GM21619 (cell line): ENCODE results near the gene MAPK12.

ENCODE experiments used
- ATAC-seq: cut with Tn5 transposase; IDR thresholded peaks from one replicate; pipeline ENCODE4 v1.9.1; 2021; ENCODE audit not compliant: unreplicated experiment

Gene MAPK12

DNA sequence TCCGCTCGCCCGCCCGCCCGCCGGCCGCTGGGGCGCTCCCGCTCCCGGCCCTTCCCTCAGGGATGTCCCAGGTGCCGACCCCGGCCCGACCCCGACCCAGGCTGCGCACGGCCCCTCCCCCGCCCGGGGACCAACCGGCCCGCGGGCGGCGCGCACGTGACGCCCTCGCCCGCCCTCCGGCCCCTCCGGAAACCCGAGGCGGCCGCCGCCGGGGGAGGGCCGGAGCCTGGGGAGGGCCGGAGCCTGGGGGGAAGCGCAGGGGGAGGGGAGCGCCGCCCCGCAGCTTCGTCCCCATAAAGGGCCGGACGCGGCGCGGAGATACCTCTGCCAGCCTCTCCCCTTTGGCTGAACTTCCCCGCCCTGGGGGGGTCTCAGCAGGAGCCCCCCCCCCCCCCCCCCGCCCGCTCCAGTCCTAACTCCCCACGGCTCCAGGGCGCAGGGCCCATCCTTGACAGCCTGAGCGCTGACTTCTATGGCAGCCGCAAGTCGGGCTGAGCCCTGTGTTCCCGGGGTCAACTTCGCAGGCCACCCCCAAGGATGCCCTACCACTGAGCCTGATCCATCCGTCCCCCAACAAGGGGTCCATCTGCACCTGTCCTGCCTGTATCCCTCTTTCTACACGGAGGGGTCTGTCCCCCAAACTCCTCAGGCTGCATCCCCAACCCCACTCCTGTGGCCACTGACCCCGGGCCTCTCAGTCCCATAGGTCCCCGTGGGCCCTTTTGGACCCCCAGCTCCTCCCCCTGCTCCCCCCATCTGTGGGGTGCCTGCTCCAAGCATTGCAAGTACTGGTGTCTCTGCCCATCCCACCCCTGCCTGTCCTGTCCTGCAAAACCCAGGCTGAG lies at the start of gene MAPK12:
TSS of gene MAPK12 (minus strand) at position 69 of the 845 bp plus-strand sequence. CDS start 174 bp downstream, outside the sequence.
- ATAC-seq: no peak

DNA sequence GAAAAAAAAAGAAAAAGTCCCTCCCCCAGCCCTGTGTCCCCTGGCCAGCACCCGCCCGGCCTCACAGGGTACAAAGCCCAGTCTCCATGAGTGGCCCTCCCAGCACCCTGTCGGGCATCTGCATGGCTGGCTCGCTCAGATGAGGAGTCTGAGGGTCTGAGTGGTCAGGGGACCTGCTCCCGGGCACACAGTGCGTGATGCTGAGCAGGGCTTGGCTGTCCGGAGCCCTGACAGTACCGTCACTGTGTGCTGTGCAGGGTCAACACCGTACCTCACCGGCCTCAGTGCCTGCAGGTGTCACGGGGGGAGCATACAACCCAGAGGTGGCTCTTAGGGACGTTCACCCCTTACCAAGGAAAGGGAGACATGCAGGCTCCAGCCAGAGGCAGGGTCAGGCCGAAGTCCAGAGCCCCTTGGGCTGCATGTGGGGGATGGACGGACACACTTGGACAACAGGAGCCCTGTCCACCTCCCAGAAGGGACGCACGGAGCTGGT lies 49.5 kb upstream of the MAPK12 start:
- ATAC-seq: no peak

DNA sequence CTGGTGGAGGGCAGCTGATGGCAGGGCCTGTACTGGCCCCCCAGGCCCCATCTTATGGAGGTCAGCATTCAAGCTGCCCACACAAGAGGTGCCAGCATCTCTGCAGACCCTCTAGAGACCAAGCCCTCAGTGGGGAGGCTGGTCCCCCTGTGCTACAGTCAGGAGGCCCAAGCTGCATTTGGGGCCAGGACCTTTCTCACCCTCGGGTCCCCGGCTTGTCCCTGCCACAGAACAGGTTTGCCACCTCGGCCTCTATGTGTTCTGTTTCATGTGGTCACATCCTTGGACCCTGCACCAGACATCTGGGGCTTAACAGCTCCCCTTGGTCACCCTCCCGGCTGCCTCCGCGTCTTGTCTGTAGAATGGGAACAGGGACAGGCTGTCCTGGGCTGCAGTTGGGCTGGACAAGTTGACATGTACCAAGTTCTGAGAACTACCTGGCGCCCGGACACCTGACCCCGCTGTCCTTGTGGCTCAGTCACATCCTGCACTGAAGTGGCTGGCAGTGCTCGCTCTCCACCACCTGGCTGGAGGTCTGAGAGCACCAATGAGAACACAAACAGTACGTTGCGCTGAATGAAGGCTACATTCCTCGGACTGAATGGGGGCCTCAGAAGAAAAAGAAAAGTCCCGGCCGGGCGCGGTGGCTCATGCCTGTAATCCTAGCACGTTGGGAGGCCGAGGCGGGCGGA lies 48.7 kb upstream of the MAPK12 start:
- ATAC-seq: no peak

DNA sequence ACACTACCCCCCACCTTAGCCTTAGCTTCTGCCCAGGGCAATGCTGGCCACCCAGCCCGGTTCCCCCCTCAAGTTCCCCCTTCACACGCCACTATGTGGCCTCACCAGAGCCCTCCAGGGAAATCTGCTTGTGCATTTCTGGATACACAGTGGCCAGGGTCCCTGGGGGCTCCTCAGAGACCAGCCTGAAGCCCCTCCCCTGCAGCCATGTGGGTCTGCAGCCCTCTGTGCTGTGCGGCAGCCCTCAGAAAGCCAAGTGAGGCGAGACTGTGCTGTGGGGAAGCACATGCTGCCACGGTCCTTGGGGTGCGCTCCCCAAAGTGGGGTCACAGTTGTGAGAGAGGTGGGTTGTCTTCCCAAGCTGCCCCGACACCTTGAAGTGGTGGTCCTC lies 48.1 kb upstream of the MAPK12 start:
- no peak for ATAC-seq

DNA sequence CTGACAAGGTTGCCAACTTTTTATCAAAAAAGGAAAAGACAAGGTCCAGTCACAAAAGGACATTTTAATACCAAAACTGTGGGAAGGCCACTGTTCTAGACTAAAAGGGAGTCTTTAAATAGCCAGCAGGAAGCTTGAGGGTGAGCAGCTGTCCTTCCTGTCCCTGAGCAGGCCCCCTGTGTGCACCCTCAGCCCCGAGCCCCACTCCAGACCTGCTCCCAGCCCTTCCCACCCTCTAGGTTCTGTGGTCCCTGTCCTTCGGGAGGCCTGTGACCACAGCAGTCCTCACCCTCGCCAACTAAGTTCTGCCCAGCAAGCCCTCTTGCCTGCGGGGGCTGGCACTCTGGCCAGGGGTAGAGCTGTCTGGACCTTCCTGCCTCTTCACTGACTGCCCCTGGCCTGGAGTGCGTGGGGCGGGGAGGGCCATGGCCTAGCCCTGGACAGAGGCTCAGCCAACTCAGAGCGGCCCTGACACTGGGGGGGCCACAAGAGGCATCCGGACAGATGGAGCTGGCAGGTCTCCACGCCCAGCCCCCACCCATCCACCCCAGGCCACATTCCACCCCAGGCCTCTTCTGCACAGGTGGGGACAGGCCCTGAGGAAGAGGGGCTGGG lies 47.6 kb upstream of the MAPK12 start:
- no peak for ATAC-seq

DNA sequence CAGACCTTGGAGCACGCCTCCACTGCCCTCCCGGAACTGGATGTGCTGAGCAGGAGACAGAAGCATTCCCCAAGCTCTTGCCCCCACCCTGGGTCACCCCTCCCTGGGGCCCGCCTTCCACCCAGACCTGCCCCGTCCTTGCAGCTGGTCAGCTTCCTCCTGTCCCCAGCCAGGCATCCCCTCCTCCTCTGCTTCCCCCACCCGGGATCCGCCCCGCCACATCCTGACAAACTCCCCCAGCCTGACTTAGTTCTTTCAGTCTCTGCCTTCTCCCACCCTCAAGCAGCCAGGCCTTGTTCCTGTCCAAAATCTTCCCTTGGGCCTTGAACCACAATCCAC lies 47.1 kb upstream of the MAPK12 start:
- ATAC-seq: no peak

DNA sequence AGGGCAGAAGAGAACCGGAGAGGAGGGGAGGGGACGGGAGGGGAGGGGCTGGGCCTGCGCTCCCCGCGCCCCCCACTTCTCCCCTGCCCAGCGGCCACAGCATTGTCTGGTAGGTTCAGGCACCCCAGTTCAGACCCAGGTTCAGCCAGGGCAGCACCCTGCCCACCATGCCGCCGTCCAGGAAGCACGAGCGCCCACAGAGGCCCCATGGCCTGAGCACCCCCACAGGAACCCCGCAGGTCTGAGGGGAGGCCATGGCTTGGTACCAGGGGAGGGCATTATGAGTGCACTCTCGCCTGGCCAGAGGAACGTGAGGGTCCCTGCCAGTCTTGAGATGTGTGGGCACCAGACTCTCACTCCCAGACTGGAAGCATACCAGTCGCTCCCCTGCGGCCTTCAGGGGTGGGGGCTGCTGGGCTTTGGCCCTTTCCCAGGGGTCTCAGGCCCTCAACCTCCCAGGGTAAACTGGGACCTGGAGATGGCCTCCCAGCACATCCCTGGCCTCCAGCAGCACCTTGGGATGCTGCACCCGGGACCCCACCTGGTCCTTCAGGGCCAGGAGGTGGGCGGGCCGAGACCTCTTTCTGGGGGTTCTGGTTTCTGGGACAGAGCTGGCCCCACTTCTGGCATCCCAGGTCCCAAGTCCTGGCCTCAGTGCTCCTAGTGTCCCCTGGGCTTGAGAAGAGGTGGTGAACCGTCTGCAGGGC lies 46.6 kb upstream of the MAPK12 start:
- no peak for ATAC-seq

DNA sequence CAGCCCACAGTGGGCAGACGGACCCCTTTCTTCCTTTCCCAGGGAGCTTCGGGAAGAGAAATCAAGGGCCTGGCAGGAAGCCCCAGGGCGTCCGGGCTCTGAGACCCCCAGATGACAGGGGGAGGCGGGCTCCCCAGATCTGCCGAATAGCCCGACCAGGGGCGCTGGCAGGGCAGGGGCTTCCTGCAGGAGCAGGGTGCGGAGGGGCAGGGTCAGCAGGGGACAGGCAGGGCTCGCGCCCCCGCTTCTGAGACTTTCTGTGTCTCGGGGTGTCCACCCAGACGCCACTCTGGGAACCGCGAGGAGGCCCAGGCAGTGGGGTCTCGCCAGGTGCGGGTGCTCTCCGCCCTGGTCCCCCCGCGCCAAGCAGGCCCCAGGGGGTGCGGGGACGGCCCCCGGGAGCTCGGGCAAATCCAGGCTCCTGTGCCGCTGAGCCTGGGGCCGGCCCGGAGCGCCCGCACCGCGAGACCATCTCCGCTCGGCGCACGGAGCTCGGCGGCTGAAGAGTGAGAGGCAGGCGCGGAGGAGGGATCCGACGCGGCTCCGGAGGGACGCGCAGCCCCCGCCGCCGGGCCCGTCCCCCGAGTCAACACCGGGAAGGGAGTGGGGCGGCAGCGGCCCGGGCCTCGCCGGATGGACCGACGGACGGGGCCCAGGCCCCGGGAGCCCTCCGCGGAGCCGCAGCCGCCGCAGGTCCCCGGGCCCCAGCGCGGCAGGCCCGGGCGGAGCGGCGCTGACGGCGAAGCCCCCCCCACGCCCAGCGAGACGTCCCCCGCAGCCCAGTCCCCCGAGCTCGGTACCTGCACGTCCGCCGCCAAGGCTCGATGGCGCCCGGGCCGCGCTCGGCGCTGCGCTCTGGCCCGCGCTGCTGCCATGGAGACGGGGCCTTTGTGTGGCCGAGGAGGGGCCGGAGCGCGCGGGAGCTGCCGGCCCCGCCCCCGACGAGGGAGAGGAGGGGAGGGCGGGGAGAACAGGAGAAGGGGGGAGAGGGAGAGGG lies 45.6 kb upstream of the MAPK12 start, which contains the start of gene PLXNB2:
TSS of gene PLXNB2 (minus strand) at position 894 of the 997 bp plus-strand sequence. CDS start 17,062 bp downstream, outside the sequence.
- no peak for ATAC-seq

DNA sequence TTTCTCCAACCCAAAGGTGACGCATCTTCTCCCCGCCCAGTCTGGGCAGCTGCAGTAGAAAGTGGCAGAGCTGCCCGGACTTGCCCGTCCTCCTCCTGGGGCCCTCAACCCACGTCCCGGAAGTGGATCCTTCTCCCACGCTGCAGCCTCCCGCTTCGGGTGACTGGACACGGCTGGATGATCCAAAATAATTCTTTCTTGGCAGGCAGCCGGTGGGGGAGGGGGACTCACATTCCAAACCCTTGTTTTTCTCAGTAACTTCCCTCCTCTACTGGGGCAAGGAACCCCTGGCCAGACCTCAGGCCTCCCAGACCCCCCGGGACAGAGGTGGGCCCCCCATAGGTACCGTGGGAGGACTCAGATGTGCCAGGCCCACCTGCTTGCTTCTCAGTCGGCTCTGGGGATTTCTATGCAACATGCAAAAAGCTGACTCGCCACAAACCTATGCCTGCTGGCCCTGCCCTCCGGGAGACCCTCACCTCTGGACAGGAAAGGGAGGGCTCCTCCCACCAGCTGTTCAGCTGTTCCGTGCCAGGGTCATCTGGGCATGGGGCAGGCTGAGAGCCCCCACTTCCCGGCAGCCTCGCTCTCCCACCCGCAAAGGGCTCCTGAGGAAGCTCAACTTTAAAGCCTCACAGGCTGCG lies 44.6 kb upstream of the MAPK12 start:
- no peak for ATAC-seq

DNA sequence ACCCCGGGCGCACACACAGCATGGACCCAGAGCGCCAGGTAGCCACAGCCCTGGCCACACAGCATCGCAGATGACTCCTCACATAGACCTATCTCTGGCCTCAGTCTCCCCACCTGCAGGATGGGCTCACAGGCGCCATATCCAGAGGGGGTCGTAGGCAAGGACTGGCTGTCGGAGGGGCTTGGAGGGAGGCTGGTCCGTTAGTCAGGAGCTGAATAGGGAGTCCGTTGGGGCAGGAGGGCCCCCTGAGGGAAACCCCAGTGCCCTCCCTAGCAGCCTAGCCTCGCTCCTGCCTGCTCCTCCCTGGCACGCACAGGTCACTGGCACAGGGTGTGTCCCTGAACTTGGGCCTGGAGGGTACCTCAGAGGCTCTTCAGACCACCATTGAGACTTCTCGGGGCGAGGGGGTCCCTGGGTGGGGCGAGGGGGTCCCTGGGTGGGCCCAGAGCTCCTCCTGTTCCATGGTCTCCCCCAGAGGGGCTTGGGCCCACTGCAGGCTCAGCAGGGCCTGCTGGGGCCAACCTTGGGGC lies 44.0 kb upstream of the MAPK12 start:
- ATAC-seq: no peak

DNA sequence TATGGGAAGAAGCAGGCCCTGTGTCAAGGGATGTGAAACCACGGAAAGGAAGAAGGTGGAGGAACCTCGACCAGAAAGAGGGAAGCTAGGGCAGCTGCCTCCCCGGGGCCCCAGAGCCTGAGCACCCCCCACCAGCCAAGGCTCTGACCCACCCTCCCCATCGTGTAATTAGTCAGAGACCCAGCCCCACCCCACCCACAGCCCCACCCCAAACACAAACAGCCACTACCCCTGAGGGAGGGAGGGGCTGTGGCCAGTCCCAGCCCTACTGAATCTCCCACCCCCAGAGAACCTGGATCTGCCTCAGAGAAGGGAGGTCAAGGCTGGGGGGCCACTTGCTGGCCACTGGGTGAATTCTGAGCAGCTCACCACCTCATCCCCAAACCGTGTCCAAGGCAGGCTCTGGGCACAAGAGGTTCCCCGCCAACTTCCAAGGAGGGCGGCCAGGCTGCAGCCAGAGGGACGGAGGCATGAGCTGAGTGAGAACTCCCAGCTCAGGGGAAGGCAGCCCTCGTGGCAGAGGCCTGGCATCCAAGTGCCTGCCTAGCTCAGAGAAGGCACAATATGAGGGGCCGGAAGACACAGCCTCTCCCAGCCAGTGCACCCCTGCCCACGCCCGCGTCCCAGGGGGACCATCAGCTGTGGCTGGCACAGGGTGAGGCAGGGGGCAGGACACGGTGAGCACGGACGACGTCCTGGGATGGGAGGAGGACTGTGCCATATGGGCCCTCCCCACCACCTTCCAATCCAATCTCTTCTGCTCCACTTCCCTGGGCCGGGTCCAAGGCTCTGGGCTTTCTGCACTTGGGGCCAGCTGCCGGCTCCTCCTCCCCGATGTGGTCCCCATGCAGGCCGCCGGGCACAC lies 43.3 kb upstream of the MAPK12 start:
- no peak for ATAC-seq

DNA sequence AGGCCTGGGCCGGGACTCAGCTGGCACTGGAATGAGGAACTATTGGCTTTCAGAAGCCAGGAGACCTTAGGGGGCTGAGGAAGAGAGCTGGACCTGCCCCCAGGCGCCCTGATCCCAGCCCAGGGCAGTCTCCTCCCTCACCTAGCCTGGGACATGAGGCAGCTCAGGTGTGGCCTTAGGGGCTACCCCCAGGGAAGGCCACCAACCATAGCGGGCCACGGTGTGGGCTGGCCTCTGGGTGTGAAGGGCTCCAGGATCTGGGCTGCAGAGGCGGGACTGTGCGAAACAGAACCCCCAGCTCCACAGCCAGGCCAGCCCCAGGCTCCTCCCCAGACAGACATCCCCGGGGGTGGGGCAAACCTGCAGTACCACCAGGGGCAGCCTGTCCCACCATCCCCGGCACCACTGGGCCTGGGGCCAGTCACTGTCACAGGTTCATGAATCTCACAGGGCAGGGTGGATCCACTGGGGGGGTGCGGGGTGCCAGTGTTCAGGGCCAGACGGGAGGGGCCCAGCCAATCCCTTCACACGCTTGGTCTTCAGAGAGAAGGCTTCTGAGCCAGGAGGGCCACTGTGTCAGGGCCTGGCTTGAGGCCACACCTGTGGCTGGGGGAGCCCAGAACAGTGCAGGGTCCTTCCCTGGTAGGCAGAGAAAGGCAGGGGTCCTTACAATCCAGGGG lies 42.5 kb upstream of the MAPK12 start:
- no peak for ATAC-seq

DNA sequence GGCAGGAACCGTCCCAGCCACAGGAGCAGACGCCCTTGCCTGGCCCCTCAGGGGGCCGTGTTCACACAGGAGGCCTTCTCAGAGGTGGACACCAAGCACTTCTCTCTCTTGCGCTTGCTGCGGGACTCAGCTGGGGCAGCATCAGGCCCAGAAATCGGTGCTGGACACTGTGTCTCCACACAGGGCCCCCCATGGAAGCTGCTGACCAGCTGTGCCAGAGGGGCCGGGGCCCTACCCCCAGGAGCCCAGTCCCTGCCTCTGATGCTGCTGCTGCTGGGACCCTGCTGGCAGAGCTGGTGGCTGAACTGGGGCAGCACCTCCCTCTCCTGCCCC lies 42.0 kb upstream of the MAPK12 start:
- no peak for ATAC-seq

DNA sequence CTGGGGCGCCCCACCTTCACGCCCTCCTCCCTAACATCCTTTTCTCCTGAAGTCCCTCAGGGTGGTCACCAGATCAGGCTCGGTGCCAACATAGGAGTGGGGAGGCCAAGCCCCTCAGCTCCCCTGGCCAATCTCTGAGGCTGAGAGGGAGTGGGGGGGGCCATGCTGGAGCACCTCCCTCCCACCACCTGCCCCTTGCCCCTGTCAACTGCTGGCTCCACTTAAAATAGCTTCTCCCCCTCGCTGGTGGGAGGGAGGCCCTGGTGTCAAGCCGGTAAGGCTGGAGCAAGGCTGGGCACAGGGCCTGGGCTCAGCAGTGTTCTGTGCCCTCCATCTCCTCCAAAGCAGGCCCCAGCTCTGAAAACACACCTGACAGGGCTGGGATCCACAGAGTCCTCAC lies 41.1 kb upstream of the MAPK12 start:
- ATAC-seq: no peak

DNA sequence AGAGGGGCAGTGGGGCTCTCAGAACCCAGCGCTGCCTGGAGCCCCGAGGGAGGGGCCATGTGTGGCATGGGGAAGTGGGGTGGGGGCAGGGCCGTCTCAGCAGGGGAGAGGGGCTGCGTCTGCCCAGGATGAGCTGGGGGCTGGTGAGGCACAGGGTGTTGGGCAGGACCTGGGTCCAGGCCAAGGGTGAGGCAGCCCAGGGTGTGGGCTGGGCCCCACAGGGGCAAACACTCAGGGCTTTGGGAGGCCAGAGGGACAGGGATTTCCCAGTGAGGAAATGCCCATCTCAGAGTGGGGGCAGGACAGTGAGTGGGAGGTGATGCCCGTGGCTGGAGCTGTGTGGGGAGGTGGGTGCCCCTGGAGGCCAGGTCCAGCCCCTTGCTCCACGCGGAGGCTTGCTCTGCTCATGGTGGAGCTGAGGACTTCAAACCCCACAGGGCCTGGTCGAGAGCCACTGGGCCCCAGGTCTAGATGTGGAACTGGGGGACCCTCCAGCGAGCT lies 40.6 kb upstream of the MAPK12 start:
- no peak for ATAC-seq

DNA sequence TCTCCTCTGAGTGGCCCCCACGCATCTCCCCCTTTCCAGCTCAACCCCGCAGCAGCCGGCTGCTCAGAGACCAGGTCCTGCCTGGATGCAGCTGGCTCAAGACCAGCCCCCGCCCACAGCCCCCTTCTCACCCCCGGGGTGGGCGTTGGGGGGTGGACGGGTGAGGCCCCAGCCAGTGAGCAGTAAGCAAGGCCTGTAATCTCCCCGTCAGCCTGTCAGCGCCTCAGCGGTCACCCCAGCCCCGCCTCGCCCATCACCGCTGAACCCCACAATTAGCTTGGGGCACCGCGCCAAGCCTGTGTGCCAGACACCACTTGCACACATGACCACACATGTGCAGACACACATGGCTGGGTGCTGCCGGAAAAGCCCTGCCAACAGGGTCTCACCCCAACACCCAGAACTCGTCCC lies 40.1 kb upstream of the MAPK12 start:
- ATAC-seq: no peak

DNA sequence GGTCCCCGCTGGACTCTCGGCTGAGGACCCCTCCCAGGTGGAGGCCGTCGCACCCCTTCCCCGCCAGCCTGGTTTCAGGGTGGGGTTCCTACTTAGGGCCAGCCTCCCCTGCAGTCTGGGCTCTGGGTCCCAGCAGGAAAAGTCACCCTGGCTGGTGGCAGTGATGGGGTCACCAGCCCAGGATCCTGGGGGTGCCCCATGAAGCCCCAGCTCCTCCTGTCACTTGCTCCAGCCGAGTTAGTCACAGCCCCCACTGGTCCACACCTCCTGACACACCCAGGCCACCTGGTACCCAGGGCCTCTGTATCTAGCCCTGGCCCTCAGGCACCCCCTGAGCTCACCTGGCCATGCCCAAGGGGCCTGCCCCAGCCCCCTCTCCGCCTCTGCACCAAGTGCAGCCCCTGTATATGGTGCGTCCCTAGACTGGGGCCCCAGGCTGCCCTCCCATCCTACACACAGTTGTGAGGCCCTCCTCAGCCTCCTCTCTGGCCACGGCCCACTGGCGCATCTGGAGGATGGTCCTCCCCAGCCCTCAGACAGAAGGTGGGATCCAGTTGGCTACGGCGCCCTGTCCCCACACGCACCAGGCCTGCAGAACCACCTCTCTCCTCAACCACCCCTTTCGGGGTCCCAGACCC lies 39.3 kb upstream of the MAPK12 start:
- no peak for ATAC-seq
